HG03045 (cell line): ENCODE results near the gene FAM43B.
"Not testable (repeated sequence)": the region's sequence is repeated elsewhere in the genome, so short reads cannot be mapped to it uniquely, and the experiment has no call there.

ENCODE experiments used
- ATAC-seq: cut with Tn5 transposase; IDR thresholded peaks from one replicate; pipeline ENCODE4 v1.9.1; 2021; ENCODE audit warnings: mild to moderate bottlenecking, moderate library complexity; ENCODE audit not compliant: unreplicated experiment

FAM43B gene

GRCh38 chr1:20551945-20552727, at the start of gene FAM43B:
TSS of gene FAM43B (plus strand) at chr1:20552573. CDS start at chr1:20552974, 401 bp downstream.
- ATAC-seq: no peak

GRCh38 chr1:20505488-20505887, 46.9 kb upstream of the FAM43B start:
- ATAC-seq: no peak

- no peak for ATAC-seq
Observed at GRCh38 chr1:20507248-20507563, 45.2 kb upstream of the FAM43B start.

- peak; percentile 90 for ATAC-seq
Observed at GRCh38 chr1:20507564-20508410, 44.6 kb upstream of the FAM43B start, which contains the start of gene MUL1. TSS of gene MUL1 (minus strand) at chr1:20508151. CDS start at chr1:20508024, 127 bp downstream.

GRCh38 chr1:20508411-20508771, 44.0 kb upstream of the FAM43B start:
- ATAC-seq: no peak

- no peak for ATAC-seq
Observed at GRCh38 chr1:20511518-20512428, 40.6 kb upstream of the FAM43B start.

- ATAC-seq: not testable (repeated sequence)
Observed at GRCh38 chr1:20519609-20520262, 32.6 kb upstream of the FAM43B start.

GRCh38 chr1:20521960-20522861, 30.2 kb upstream of the FAM43B start:
- no peak for ATAC-seq

GRCh38 chr1:20526267-20526666, 26.1 kb upstream of the FAM43B start:
- ATAC-seq: no peak

GRCh38 chr1:20528221-20528620, 24.2 kb upstream of the FAM43B start:
- no peak for ATAC-seq

- no peak for ATAC-seq
Observed at GRCh38 chr1:20530306-20530705, 22.1 kb upstream of the FAM43B start.

- no peak for ATAC-seq
Observed at GRCh38 chr1:20530901-20531300, 21.5 kb upstream of the FAM43B start.

GRCh38 chr1:20533635-20534034, 18.7 kb upstream of the FAM43B start:
- no peak for ATAC-seq

- no peak for ATAC-seq
Observed at GRCh38 chr1:20534659-20535417, 17.5 kb upstream of the FAM43B start.

- ATAC-seq: no peak
Observed at GRCh38 chr1:20538227-20538626, 14.1 kb upstream of the FAM43B start.

- no peak for ATAC-seq
Observed at GRCh38 chr1:20538760-20539551, 13.4 kb upstream of the FAM43B start.

- ATAC-seq: no peak
Observed at GRCh38 chr1:20540281-20540680, 12.1 kb upstream of the FAM43B start.

GRCh38 chr1:20546637-20547036, 5.7 kb upstream of the FAM43B start:
- no peak for ATAC-seq
